ENCODE data around the gene ZYG11B.
"Not testable (repeated sequence)": the region's sequence is repeated elsewhere in the genome, so short reads cannot be mapped to it uniquely, and the experiment has no call there.

ZYG11B gene

GRCh38 chr1:52707927-52708655 is 18.2 kb upstream of the ZYG11B start:
- no peak for DNase-seq (ENCODE audit: low read depth)
- no peak for TF ChIP-seq CTCF (conservative IDR thresholded peaks at IDR 0.05; ENCODE audit: low read depth, low read length)
- no peak overlapping the region for H3K4me3 ChIP-seq (ENCODE audit: low read length)

- DNase-seq (ENCODE audit: low read depth), result no peak
- TF ChIP-seq CTCF (conservative IDR thresholded peaks at IDR 0.05; ENCODE audit: low read depth, low read length), result no peak
- no peak overlapping the region for H3K4me3 ChIP-seq (ENCODE audit: low read length)
Observed at GRCh38 chr1:52709016-52709415, 17.2 kb upstream of the ZYG11B start.

- no peak for TF ChIP-seq CTCF (conservative IDR thresholded peaks at IDR 0.05; ENCODE audit: low read depth, low read length)
- no peak for DNase-seq (ENCODE audit: low read depth)
- no peak overlapping the region for H3K4me3 ChIP-seq (ENCODE audit: low read length)
Observed at GRCh38 chr1:52713590-52713989, 12.7 kb upstream of the ZYG11B start.

- not testable (repeated sequence) for DNase-seq (ENCODE audit: low read depth)
Observed at GRCh38 chr1:52715296-52715695, 11.0 kb upstream of the ZYG11B start.

GRCh38 chr1:52723260-52723659 is 3.0 kb upstream of the ZYG11B start:
- H3K4me3 ChIP-seq (ENCODE audit: low read length), result no peak overlapping the region
- no peak for TF ChIP-seq CTCF (conservative IDR thresholded peaks at IDR 0.05; ENCODE audit: low read depth, low read length)
- DNase-seq (ENCODE audit: low read depth), result no peak

More at GRCh38 chr1:52715296-52715695, 11.0 kb upstream of the ZYG11B start:
- H3K4me3 ChIP-seq (ENCODE audit: low read length), result not testable (repeated sequence)

- DNase-seq (ENCODE audit: low read depth), result no peak
- TF ChIP-seq CTCF (conservative IDR thresholded peaks at IDR 0.05; ENCODE audit: low read depth, low read length), result no peak
Observed at GRCh38 chr1:52725903-52726264, 369 bp upstream of the ZYG11B start.

GRCh38 chr1:52727114-52727586 is 897 bp downstream of the ZYG11B start:
- TF ChIP-seq CTCF (conservative IDR thresholded peaks at IDR 0.05; ENCODE audit: low read depth, low read length), result no peak
- DNase-seq (ENCODE audit: low read depth), result no peak
- peak overlapping the region; percentile 87 for H3K4me3 ChIP-seq (ENCODE audit: low read length)

More at GRCh38 chr1:52725903-52726264, 369 bp upstream of the ZYG11B start:
- H3K4me3 ChIP-seq (ENCODE audit: low read length), result peak overlapping the region; percentile 87
